K562 (cell line): ENCODE data around the gene FASN. TPM values are rescaled to one million over a fixed set of nuclear protein-coding genes. Genes with fewer than 3 reads are reported as not detected.
A peak's percentile ranks its signal among the peaks of the same experiment; 100 is the strongest.

ENCODE experiments used
- ATAC-seq: fragments of 200-7000 bp; cut with Tn5 transposase; 3 replicates; pipeline ENCODE4 v1.9.1; 2020; ENCODE audit warnings: moderate library complexity
- BruUV-seq: library from RNA; stranded (reverse); fragments of 400-500 nt; replicated peaks from 2 replicates; lab custom pipeline; 2021; lab: Mats Ljungman, UMichigan
- CTCF ChIA-PET: fragments of 300-600 bp; formaldehyde crosslinking; extraction: SDS; loops from one replicate; lab custom pipeline; 2021; ENCODE audit warnings: low intra/inter-chr PET ratio; lab: Yijun Ruan, JAX
- POLR2A ChIA-PET: fragments of 300-600, 350-650 bp; sonication (Branson Sonifier 250); formaldehyde crosslinking; extraction: SDS; loops from one replicate; lab custom pipeline; 2021; ENCODE audit warnings: antibody characterized with exemption, inconsistent platforms; lab: Yijun Ruan, JAX
- DNase-seq, 4 experiments: peaks; one replicate each; pipeline versions ENCODE4 v3.0.0 to v3.0.0-alpha.2; 2011 to 2018; ENCODE audit warnings: low spot score in 3 of 4, mixed read lengths in 3 of 4; ENCODE audit errors: extremely low read depth in 1 of 4
- FAIRE-seq: peaks from 2 replicates; lab custom pipeline; 2011; peaks lifted over from hg19 to GRCh38; lab: Jason Lieb, UNC
- H2AFZ ChIP-seq: 2 replicates; pipeline ENCODE4 v1.6.0; 2011; ENCODE audit warnings: low read depth, low read length, control low read depth, inconsistent platforms
- H3K27ac ChIP-seq: fragments of 200-600 bp; 3 replicates; pipeline ENCODE4 v1.8.0; 2011; ENCODE audit warnings: low read depth, mild to moderate bottlenecking, control low read depth, inconsistent platforms, low read length, moderate library complexity, mixed read lengths; ENCODE audit errors: extremely low read depth
- H3K27me3 ChIP-seq, 2 experiments: fragments of 300-600 bp in 1 of 2; 2 replicates in 1 of 2; 3 replicates in 1 of 2; pipeline versions ENCODE4 v1.6.0 to v1.8.0; 2011; ENCODE audit warnings: inconsistent platforms in 2 of 2, low read length in 2 of 2, mild to moderate bottlenecking in 1 of 2, mixed read lengths in 1 of 2, moderate library complexity in 1 of 2; ENCODE audit not compliant: control insufficient read depth in 2 of 2, insufficient read depth in 2 of 2
- H3K36me3 ChIP-seq: fragments of 300-600 bp; 3 replicates; pipeline ENCODE4 v1.8.0; 2011; ENCODE audit warnings: mild to moderate bottlenecking, low read length, inconsistent platforms; ENCODE audit not compliant: control insufficient read depth, insufficient read depth
- H3K4me1 ChIP-seq, 2 experiments: fragments of 200-600 bp in 1 of 2; replicated peaks in 1 of 2; 2 replicates in 1 of 2; 3 replicates in 1 of 2; pipeline versions ENCODE4 v1.5.1 to v1.8.0; 2011; ENCODE audit warnings: inconsistent platforms in 2 of 2, low read length in 2 of 2, mild to moderate bottlenecking in 1 of 2, mixed read lengths in 1 of 2, moderate library complexity in 1 of 2; ENCODE audit not compliant: control insufficient read depth in 2 of 2, insufficient read depth in 2 of 2
- H3K4me2 ChIP-seq: 2 replicates; pipeline ENCODE4 v1.6.1; 2011; ENCODE audit warnings: low read length, control low read depth, inconsistent platforms, mixed read lengths; ENCODE audit not compliant: insufficient read depth
- H3K4me3 ChIP-seq: fragments of 200-600 bp; sonication (generic), shearing (Covaris generic); 2 replicates; pipeline ENCODE4 v1.5.1; 2016; ENCODE audit warnings: control low read depth, inconsistent platforms
- H3K79me2 ChIP-seq: fragments of 200-600 bp; 3 replicates; pipeline ENCODE4 v1.8.0; 2011; ENCODE audit warnings: low read length, inconsistent platforms; ENCODE audit not compliant: control insufficient read depth, insufficient read depth
- H3K9ac ChIP-seq, 2 experiments: 2 replicates each; pipeline versions ENCODE4 v1.6.0 to v1.6.1; 2011; ENCODE audit warnings: low read depth in 2 of 2, low read length in 2 of 2, control low read depth in 1 of 2, inconsistent platforms in 1 of 2, mild to moderate bottlenecking in 1 of 2, mixed read lengths in 1 of 2; ENCODE audit not compliant: insufficient read depth in 1 of 2
- H3K9me1 ChIP-seq: one replicate; pipeline ENCODE4 v1.6.0; 2011; ENCODE audit warnings: inconsistent platforms, mild to moderate bottlenecking, low read length, moderate library complexity; ENCODE audit not compliant: control insufficient read depth, insufficient read depth
- H3K9me3 ChIP-seq: replicated peaks from 2 replicates; pipeline ENCODE4 v1.5.1; 2011; ENCODE audit warnings: low read depth, low read length, inconsistent platforms; ENCODE audit not compliant: control insufficient read depth, insufficient read depth
- H4K20me1 ChIP-seq: replicated peaks from 2 replicates; pipeline ENCODE4 v1.6.1; 2011; ENCODE audit warnings: low read length, inconsistent platforms, mixed read lengths; ENCODE audit not compliant: control insufficient read depth, insufficient read depth
- ATF2 ChIP-seq: sonication (generic); formaldehyde crosslinking; IDR thresholded peaks from 2 replicates; pipeline ENCODE4 v1.8.1; 2022; ENCODE audit warnings: missing genetic modification reagents
- HOXB6 ChIP-seq: fragments of 250-450 bp; sonication (Bioruptor Pico); IDR thresholded peaks from 2 replicates; pipeline ENCODE4 v1.5.1; 2022; ENCODE audit warnings: mild to moderate bottlenecking, borderline replicate concordance
- MYBL2 ChIP-seq, 2 experiments: fragments of 450-650 bp in 1 of 2; sonication (generic) in 1 of 2; formaldehyde crosslinking in 1 of 2; IDR thresholded peaks; 2 replicates each; pipeline versions ENCODE4 v1.6.1 to v1.8.1; 2017 to 2022; ENCODE audit warnings: borderline replicate concordance in 1 of 2, inconsistent platforms in 1 of 2, low read depth in 1 of 2, mild to moderate bottlenecking in 1 of 2, missing genetic modification reagents in 1 of 2, moderate library complexity in 1 of 2
- NEUROD1 ChIP-seq: fragments of 150-350 bp; IDR thresholded peaks from 2 replicates; pipeline ENCODE4 v1.6.1; 2014; ENCODE audit warnings: borderline replicate concordance, low read length, low read depth; ENCODE audit not compliant: partially characterized antibody
- NFATC3 ChIP-seq: fragments of 450-650 bp; IDR thresholded peaks from 2 replicates; pipeline ENCODE4 v1.6.1; 2017; ENCODE audit warnings: mild to moderate bottlenecking
- PHB ChIP-seq: fragments of 250-450 bp; sonication (Bioruptor Pico); IDR thresholded peaks from 2 replicates; pipeline ENCODE4 v1.5.0; 2021
- POLR3A ChIP-seq: IDR thresholded peaks from 2 replicates; pipeline ENCODE4 v1.6.1; 2011; ENCODE audit warnings: borderline replicate concordance, mild to moderate bottlenecking, moderate library complexity; ENCODE audit not compliant: insufficient read length, insufficient read depth; ENCODE audit errors: extremely low read depth
- SREBF1 ChIP-seq: fragments of 150-350 bp; IDR thresholded peaks from 2 replicates; pipeline ENCODE4 v1.6.1; 2014; ENCODE audit warnings: antibody characterized with exemption, low read depth, low read length, borderline replicate concordance
- TCF7L2 ChIP-seq: fragments of 150-350 bp; IDR thresholded peaks from 2 replicates; pipeline ENCODE4 v1.6.1; 2016; ENCODE audit warnings: low read depth, mild to moderate bottlenecking, low read length, moderate library complexity
- ZBTB33 ChIP-seq: sonication (generic); formaldehyde crosslinking; IDR thresholded peaks from 2 replicates; pipeline ENCODE4 v1.8.1; 2023; ENCODE audit warnings: mild to moderate bottlenecking, missing genetic modification reagents
- ZC3H8 ChIP-seq: fragments of 450-650 bp; IDR thresholded peaks from 2 replicates; pipeline ENCODE4 v1.6.1; 2017
- WGBS: fragments of 100-300 bp; shearing (Covaris generic); methylation state at CpG from one replicate; pipeline ENCODE4 v1.1.6; 2016; ENCODE audit warnings: low coverage, mixed read lengths; ENCODE audit not compliant: insufficient coverage; ENCODE audit errors: missing lambda C conversion rate; 5-methylcytosine and 5-hydroxymethylcytosine counted together
- in situ Hi-C: fragments of 300-500 bp; cut with MboI; formaldehyde crosslinking; loops from 4 replicates; pipeline ENCODE4 v1.15.0; 2018; ENCODE audit warnings: inconsistent platforms, mixed read lengths
- intact Hi-C: fragments of 100-400 bp; cut with micrococcal nuclease; formaldehyde crosslinking; loops from 2 replicates; pipeline ENCODE4 v1.14.2; 2022
- polyA plus RNA-seq, 8 experiments: library from polyadenylated mRNA; depleted of rRNA in 4 of 8; stranded (reverse) in 5 of 8; unstranded in 3 of 8; fragments of >200 nt; fragmentation: Nextera tagmentation in 2 of 8; fragmentation: Illumina TruSeq in 1 of 8; extraction: Ambion mirVana in 2 of 8; extraction: Trizol in 1 of 8; gene quantifications; 2 replicates each; pipeline versions ENCODE4 v1.2.1 to v1.2.3, GENCODE V29; 2011 to 2014; ENCODE audit warnings: inconsistent platforms in 1 of 8, missing spikeins in 1 of 8
- total RNA-seq, 7 experiments: library from RNA; depleted of rRNA in 6 of 7; stranded (reverse); fragments of >200 nt in 6 of 7; fragmentation: Illumina TruSeq in 2 of 7; extraction: Trizol in 2 of 7; gene quantifications; 2 replicates each; pipeline versions ENCODE4 v1.2.1 to v1.2.3, GENCODE V29; 2011 to 2021; ENCODE audit warnings: low replicate concordance in 1 of 7
- TF ChIP-seq, protein P1 (sequence below): sonication (generic); formaldehyde crosslinking; IDR thresholded peaks from 2 replicates; pipeline ENCODE4 v1.8.0; 2022; ENCODE audit warnings: missing genetic modification reagents, mild to moderate bottlenecking, borderline replicate concordance
- TF ChIP-seq, protein P2 (sequence below): fragments of 250-450 bp; sonication (Bioruptor Pico); IDR thresholded peaks from 2 replicates; pipeline ENCODE4 v1.5.0; 2020; ENCODE audit warnings: mild to moderate bottlenecking

The FASN gene
- total and polyA plus RNA-seq, 9 of the 15 experiments (the other 6 are each of a cell fraction or from before 2014, with no cell fraction given): 0.15 to 663 (median 49.9) TPM

- in situ Hi-C loops: loop anchor here (5.0 kb wide), 1 partner anchor 124 kb away; no protein-coding TSS in a partner anchor
- Histone ChIP-seq H3K27ac (no peak overlapping the region), H3K9me3 (no peaks in the 10 kb centered on the region), H3K9me1 (peaks cover 6% of the 10 kb centered on the region), H3K4me2 (no peak overlapping the region), H3K4me3 (peak overlapping the region; percentile 62; the same call in 1 of the 2 replicates), H3K4me1 (peaks cover 29 to 86% of the 10 kb centered on the region in 2 experiments), H3K79me2 (peaks cover 41% of the 10 kb centered on the region), H3K36me3 (peaks cover 40% of the 10 kb centered on the region; the same call in 2 of the 3 replicates), H3K27me3 (no peaks in the 10 kb centered on the region), H3K9ac (peak overlapping the region; percentile 87 to 97), H4K20me1 (peaks cover 21% of the 10 kb centered on the region; the same call in 1 of the 2 replicates), H2AFZ (no peak overlapping the region)
- no peak for DNase-seq
- intact Hi-C loops: loop anchor here (5.0 to 10.0 kb wide), 2 partner anchors 64 to 311 kb away; partner anchors contain the start of gene FASN
- POLR2A ChIA-PET: interaction anchor here (0.7 to 6.4 kb wide), 4 partner anchors 12 to 121 kb away, joined by 3 to 51 read pairs (median 4); partner anchors contain the start of genes CENPX and LRRC45
- BruUV-seq: TSS peak; percentile 73
- ATAC-seq: no peak
- no peak for FAIRE-seq
- 87% methylated on average over 23 of the region's 38 CpGs for WGBS
- CTCF ChIA-PET: no interaction called here
- TF ChIP-seq, protein P1, sequence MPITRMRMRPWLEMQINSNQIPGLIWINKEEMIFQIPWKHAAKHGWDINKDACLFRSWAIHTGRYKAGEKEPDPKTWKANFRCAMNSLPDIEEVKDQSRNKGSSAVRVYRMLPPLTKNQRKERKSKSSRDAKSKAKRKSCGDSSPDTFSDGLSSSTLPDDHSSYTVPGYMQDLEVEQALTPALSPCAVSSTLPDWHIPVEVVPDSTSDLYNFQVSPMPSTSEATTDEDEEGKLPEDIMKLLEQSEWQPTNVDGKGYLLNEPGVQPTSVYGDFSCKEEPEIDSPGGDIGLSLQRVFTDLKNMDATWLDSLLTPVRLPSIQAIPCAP (CRISPR knock-in tag): no peak
- peak; percentile 87 for TF ChIP-seq ZBTB33
- TF ChIP-seq ATF2: no peak
- TF ChIP-seq ZC3H8: no peak
- no peak for TF ChIP-seq MYBL2 (IDR thresholded peaks at IDR 0.05; ENCODE audit: low read depth)
- no peak for TF ChIP-seq MYBL2 (CRISPR knock-in tag; IDR thresholded peaks at IDR 0.05; ENCODE audit: borderline replicate concordance)
- TF ChIP-seq POLR3A: no peak
- TF ChIP-seq PHB (CRISPR knock-in tag): no peak
- TF ChIP-seq SREBF1: no peak
- TF ChIP-seq NFATC3: no peak
- TF ChIP-seq NEUROD1: no peak
- TF ChIP-seq TCF7L2: no peak
- no peak for TF ChIP-seq HOXB6 (CRISPR knock-in tag)
- TF ChIP-seq, protein P2, sequence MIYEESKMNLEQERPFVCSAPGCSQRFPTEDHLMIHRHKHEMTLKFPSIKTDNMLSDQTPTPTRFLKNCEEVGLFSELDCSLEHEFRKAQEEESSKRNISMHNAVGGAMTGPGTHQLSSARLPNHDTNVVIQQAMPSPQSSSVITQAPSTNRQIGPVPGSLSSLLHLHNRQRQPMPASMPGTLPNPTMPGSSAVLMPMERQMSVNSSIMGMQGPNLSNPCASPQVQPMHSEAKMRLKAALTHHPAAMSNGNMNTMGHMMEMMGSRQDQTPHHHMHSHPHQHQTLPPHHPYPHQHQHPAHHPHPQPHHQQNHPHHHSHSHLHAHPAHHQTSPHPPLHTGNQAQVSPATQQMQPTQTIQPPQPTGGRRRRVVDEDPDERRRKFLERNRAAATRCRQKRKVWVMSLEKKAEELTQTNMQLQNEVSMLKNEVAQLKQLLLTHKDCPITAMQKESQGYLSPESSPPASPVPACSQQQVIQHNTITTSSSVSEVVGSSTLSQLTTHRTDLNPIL: no peak
Measured at GRCh38 chr17:82033359-82034085, 64.5 kb downstream of the FASN start.
